Measurements from ENCODE around the gene CTSD. TPM values are rescaled to one million over a fixed set of nuclear protein-coding genes. Genes with fewer than 3 reads are reported as not detected.

Gene CTSD
- total and polyA plus RNA-seq, 4 donors: 310 to 814 (median 553) TPM

DNA sequence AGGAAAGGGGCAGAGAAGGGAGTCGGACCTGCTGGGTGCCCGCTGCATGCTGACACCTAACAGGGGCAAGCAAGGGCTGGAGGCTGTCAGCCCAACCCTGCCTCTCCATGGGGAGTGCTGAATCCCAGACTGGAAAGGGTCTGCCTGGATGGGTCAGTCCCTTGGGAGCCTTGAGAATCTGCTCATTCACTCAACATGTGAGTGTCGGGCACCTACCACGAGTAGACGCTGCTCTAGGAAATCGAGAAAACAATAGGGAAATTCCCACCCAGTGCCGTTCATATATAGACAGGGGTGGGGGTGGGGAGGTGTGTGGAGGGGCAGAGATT, 4.4 kb upstream of the CTSD start:
- Histone ChIP-seq H3K9me3 (ENCODE audit: control insufficient read depth in 4 of 4, low read length in 3 of 4) (no peaks in the 10 kb centered on the region), H3K4me3 (ENCODE audit: low read depth in 1 of 3, low read length in 3 of 3) (no peak overlapping the region), H3K27me3 (ENCODE audit: control insufficient read depth in 4 of 4, insufficient read depth in 4 of 4, low read length in 3 of 4) (no peaks in the 10 kb centered on the region), H3K36me3 (ENCODE audit: control insufficient read depth in 4 of 4, insufficient read depth in 3 of 4, low read depth in 1 of 4, low read length in 3 of 4) (no peaks in the 10 kb centered on the region), H3K27ac (ENCODE audit: low read depth in 1 of 2, low read length in 2 of 2) (no peak overlapping the region), H3K9ac (ENCODE audit: low read depth in 1 of 2, low read length in 2 of 2) (no peak overlapping the region), H3K4me1 (ENCODE audit: control insufficient read depth in 4 of 4, insufficient read depth in 4 of 4, low read length in 3 of 4) (peaks cover 0 to 10% (median 5%) of the 10 kb centered on the region in 4 donors)
- TF ChIP-seq RXRA (IDR thresholded peaks at IDR 0.05): no peak
- TF ChIP-seq, protein P1, sequence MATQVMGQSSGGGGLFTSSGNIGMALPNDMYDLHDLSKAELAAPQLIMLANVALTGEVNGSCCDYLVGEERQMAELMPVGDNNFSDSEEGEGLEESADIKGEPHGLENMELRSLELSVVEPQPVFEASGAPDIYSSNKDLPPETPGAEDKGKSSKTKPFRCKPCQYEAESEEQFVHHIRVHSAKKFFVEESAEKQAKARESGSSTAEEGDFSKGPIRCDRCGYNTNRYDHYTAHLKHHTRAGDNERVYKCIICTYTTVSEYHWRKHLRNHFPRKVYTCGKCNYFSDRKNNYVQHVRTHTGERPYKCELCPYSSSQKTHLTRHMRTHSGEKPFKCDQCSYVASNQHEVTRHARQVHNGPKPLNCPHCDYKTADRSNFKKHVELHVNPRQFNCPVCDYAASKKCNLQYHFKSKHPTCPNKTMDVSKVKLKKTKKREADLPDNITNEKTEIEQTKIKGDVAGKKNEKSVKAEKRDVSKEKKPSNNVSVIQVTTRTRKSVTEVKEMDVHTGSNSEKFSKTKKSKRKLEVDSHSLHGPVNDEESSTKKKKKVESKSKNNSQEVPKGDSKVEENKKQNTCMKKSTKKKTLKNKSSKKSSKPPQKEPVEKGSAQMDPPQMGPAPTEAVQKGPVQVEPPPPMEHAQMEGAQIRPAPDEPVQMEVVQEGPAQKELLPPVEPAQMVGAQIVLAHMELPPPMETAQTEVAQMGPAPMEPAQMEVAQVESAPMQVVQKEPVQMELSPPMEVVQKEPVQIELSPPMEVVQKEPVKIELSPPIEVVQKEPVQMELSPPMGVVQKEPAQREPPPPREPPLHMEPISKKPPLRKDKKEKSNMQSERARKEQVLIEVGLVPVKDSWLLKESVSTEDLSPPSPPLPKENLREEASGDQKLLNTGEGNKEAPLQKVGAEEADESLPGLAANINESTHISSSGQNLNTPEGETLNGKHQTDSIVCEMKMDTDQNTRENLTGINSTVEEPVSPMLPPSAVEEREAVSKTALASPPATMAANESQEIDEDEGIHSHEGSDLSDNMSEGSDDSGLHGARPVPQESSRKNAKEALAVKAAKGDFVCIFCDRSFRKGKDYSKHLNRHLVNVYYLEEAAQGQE (IDR thresholded peaks at IDR 0.05): no peak
- no peak for TF ChIP-seq HNF4A (conservative IDR thresholded peaks at IDR 0.05)
- TF ChIP-seq FOXA2 (IDR thresholded peaks at IDR 0.05): no peak
- TF ChIP-seq, protein P2, sequence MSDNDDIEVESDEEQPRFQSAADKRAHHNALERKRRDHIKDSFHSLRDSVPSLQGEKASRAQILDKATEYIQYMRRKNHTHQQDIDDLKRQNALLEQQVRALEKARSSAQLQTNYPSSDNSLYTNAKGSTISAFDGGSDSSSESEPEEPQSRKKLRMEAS (IDR thresholded peaks at IDR 0.05): no peak
- no peak for TF ChIP-seq GABPA (IDR thresholded peaks at IDR 0.05 in 1 of 2, conservative IDR thresholded peaks at IDR 0.05 in 1 of 2)
- TF ChIP-seq JUND (IDR thresholded peaks at IDR 0.05): no peak
- TF ChIP-seq FOXA1 (IDR thresholded peaks at IDR 0.05): no peak
- no peak for TF ChIP-seq EGR1 (IDR thresholded peaks at IDR 0.05; ENCODE audit: low read depth in 2 of 2)
- TF ChIP-seq, protein P3, sequence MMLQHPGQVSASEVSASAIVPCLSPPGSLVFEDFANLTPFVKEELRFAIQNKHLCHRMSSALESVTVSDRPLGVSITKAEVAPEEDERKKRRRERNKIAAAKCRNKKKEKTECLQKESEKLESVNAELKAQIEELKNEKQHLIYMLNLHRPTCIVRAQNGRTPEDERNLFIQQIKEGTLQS (IDR thresholded peaks at IDR 0.05): no peak
- no peak for TF ChIP-seq SP1 (IDR thresholded peaks at IDR 0.05)
- TF ChIP-seq, protein P4, sequence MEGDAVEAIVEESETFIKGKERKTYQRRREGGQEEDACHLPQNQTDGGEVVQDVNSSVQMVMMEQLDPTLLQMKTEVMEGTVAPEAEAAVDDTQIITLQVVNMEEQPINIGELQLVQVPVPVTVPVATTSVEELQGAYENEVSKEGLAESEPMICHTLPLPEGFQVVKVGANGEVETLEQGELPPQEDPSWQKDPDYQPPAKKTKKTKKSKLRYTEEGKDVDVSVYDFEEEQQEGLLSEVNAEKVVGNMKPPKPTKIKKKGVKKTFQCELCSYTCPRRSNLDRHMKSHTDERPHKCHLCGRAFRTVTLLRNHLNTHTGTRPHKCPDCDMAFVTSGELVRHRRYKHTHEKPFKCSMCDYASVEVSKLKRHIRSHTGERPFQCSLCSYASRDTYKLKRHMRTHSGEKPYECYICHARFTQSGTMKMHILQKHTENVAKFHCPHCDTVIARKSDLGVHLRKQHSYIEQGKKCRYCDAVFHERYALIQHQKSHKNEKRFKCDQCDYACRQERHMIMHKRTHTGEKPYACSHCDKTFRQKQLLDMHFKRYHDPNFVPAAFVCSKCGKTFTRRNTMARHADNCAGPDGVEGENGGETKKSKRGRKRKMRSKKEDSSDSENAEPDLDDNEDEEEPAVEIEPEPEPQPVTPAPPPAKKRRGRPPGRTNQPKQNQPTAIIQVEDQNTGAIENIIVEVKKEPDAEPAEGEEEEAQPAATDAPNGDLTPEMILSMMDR (IDR thresholded peaks at IDR 0.05; ENCODE audit: low read depth, low read length, missing input control): no peak
- TF ChIP-seq RAD21 (IDR thresholded peaks at IDR 0.05): no peak
- TF ChIP-seq, protein P5, sequence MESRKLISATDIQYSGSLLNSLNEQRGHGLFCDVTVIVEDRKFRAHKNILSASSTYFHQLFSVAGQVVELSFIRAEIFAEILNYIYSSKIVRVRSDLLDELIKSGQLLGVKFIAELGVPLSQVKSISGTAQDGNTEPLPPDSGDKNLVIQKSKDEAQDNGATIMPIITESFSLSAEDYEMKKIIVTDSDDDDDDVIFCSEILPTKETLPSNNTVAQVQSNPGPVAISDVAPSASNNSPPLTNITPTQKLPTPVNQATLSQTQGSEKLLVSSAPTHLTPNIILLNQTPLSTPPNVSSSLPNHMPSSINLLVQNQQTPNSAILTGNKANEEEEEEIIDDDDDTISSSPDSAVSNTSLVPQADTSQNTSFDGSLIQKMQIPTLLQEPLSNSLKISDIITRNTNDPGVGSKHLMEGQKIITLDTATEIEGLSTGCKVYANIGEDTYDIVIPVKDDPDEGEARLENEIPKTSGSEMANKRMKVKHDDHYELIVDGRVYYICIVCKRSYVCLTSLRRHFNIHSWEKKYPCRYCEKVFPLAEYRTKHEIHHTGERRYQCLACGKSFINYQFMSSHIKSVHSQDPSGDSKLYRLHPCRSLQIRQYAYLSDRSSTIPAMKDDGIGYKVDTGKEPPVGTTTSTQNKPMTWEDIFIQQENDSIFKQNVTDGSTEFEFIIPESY (IDR thresholded peaks at IDR 0.05): no peak
- 87% methylated on average over 7 of the region's 7 CpGs for WGBS
- DNase-seq (ENCODE audit: low spot score): no peak

DNA sequence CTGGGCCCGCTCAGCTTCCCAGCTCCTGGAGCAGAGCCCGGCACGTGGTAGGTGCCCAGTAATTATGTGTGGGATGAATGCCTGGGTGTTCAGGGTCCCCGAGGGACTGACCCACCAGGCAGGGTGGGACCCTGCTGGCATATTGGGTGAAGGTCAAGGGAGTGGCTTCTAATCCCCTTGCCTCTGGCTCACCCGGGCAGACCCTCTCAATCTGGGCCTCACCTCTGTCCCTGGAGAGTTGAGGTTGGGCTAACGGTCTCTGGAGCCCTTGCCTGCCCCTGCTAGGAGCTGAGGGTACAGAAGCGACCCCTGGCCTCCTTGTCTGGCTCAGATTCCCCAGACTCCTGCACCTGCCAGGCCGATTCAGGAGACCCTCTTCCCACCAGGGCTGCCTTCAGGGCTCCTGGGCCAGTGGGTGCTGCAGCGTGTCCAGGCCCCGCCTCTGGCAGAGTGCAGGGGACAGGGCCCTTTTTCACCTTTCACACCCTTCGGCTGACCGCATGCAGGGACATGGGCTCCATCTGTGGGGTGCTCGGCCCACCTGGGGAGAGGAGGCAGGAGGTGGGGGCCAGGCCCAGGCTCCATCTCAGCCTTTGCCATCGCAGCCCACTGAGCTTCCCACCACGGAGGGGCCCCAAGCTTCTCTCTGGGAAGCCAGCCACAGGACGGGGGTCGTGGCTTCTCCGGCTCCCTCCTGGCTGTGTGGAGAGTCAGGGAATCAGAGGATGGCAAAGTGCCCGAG, 3.8 kb upstream of the CTSD start:
- no peak overlapping the region for H3K27ac ChIP-seq (ENCODE audit: low read depth in 1 of 2, low read length in 2 of 2)
- no peak overlapping the region for H3K9ac ChIP-seq (ENCODE audit: low read depth in 1 of 2, low read length in 2 of 2)
- no peaks in the 10 kb centered on the region for H3K9me3 ChIP-seq (ENCODE audit: control insufficient read depth in 4 of 4, low read length in 3 of 4)
- peaks cover 0 to 15% (median 10%) of the 10 kb centered on the region in 4 donors for H3K4me1 ChIP-seq (ENCODE audit: control insufficient read depth in 4 of 4, insufficient read depth in 4 of 4, low read length in 3 of 4)
- H3K27me3 ChIP-seq (ENCODE audit: control insufficient read depth in 4 of 4, insufficient read depth in 4 of 4, low read length in 3 of 4): no peaks in the 10 kb centered on the region
- no peak overlapping the region for H3K4me3 ChIP-seq (ENCODE audit: low read depth in 1 of 3, low read length in 3 of 3)
- DNase-seq (ENCODE audit: low spot score): no peak
- H3K36me3 ChIP-seq (ENCODE audit: control insufficient read depth in 4 of 4, insufficient read depth in 3 of 4, low read depth in 1 of 4, low read length in 3 of 4): no peaks in the 10 kb centered on the region
- WGBS: 94% methylated on average over 19 of the region's 19 CpGs
- TF ChIP-seq RAD21 (IDR thresholded peaks at IDR 0.05): no peak
- no peak for TF ChIP-seq EGR1 (IDR thresholded peaks at IDR 0.05; ENCODE audit: low read depth in 2 of 2)
- no peak for TF ChIP-seq HNF4A (conservative IDR thresholded peaks at IDR 0.05)
- no peak for TF ChIP-seq TAF1 (conservative IDR thresholded peaks at IDR 0.05)
- TF ChIP-seq, protein P2 (IDR thresholded peaks at IDR 0.05): no peak
- TF ChIP-seq, protein P1 (IDR thresholded peaks at IDR 0.05): no peak
- TF ChIP-seq, protein P5 (IDR thresholded peaks at IDR 0.05): no peak
- TF ChIP-seq NR2F2 (IDR thresholded peaks at IDR 0.05): no peak
- no peak for TF ChIP-seq RXRA (IDR thresholded peaks at IDR 0.05)
- TF ChIP-seq GABPA (IDR thresholded peaks at IDR 0.05 in 1 of 2, conservative IDR thresholded peaks at IDR 0.05 in 1 of 2): no peak

Data from liver (tissue), 9 donors.